SU-DHL-6 (cell line): ENCODE data around the gene MUTYH.
"Not testable (repeated sequence)": the region's sequence is repeated elsewhere in the genome, so short reads cannot be mapped to it uniquely, and the experiment has no call there.

Source experiments
- H2AFZ ChIP-seq: fragments of 200-600 bp; sonication (generic); 2 replicates; pipeline ENCODE4 v1.6.1; 2014; ENCODE audit warnings: low read depth, mild to moderate bottlenecking, moderate library complexity, mixed read lengths, antibody characterized with exemption, low read length; ENCODE audit not compliant: severe bottlenecking
- H3F3A ChIP-seq: fragments of 200-600 bp; shearing (Covaris generic); 2 replicates; pipeline ENCODE4 v1.6.0; 2016; ENCODE audit warnings: antibody characterized with exemption, mild to moderate bottlenecking; ENCODE audit not compliant: insufficient read depth
- H3K27ac ChIP-seq: fragments of 200-600 bp; sonication (generic); 2 replicates; pipeline ENCODE4 v1.5.1; 2016; ENCODE audit warnings: low read depth, mild to moderate bottlenecking, low read length, moderate library complexity, mixed read lengths
- H3K27me3 ChIP-seq: fragments of 200-600 bp; sonication (generic), shearing (Covaris generic); 2 replicates; pipeline ENCODE4 v1.6.0; 2014; ENCODE audit warnings: mild to moderate bottlenecking, low read length
- H3K36me3 ChIP-seq: fragments of 200-600 bp; sonication (generic); 2 replicates; pipeline ENCODE4 v1.6.1; 2014; ENCODE audit warnings: mild to moderate bottlenecking, low read length, mixed read lengths
- H3K4me2 ChIP-seq: fragments of 300-600, 200-600 bp; shearing (Covaris generic), sonication (generic); 2 replicates; pipeline ENCODE4 v1.6.0; 2014; ENCODE audit warnings: low read length, low read depth, mild to moderate bottlenecking; ENCODE audit not compliant: poor library complexity, severe bottlenecking
- H3K4me3 ChIP-seq: fragments of 200-600 bp; sonication (generic); 2 replicates; pipeline ENCODE4 v1.5.1; 2014; ENCODE audit warnings: antibody characterized with exemption, low read length, mild to moderate bottlenecking, mixed read lengths; ENCODE audit not compliant: insufficient read depth, poor library complexity, severe bottlenecking
- H3K79me2 ChIP-seq: fragments of 200-600 bp; sonication (generic); 2 replicates; pipeline ENCODE4 v1.6.1; 2014; ENCODE audit warnings: mild to moderate bottlenecking, low read length, moderate library complexity; ENCODE audit not compliant: insufficient read depth
- H3K9ac ChIP-seq: fragments of 200-600 bp; sonication (generic); 2 replicates; pipeline ENCODE4 v1.7.0; 2014; ENCODE audit warnings: mild to moderate bottlenecking, low read length
- H3K9me2 ChIP-seq: fragments of 200-600 bp; sonication (generic); replicated peaks from 2 replicates; pipeline ENCODE4 v1.6.1; 2014; ENCODE audit warnings: low read length; ENCODE audit not compliant: insufficient read depth
- H3K9me3 ChIP-seq: fragments of 200-600 bp; sonication (generic); 2 replicates; pipeline ENCODE4 v1.6.1; 2014; ENCODE audit warnings: low read length, mixed read lengths; ENCODE audit not compliant: insufficient read depth
- H4K20me1 ChIP-seq: fragments of 200-600 bp; sonication (generic); 2 replicates; pipeline ENCODE4 v1.6.1; 2014; ENCODE audit warnings: low read depth, mild to moderate bottlenecking, antibody characterized with exemption, low read length, moderate library complexity, mixed read lengths
- EZH2phosphoT487 ChIP-seq: fragments of 200-600 bp; sonication (generic), shearing (Covaris generic); conservative IDR thresholded peaks from 2 replicates; pipeline ENCODE4 v1.6.1; 2018; ENCODE audit warnings: mild to moderate bottlenecking, antibody characterized with exemption, low read length, moderate library complexity, mixed read lengths
- TF ChIP-seq, protein P1 (sequence below): fragments of 200-600 bp; sonication (generic); IDR thresholded peaks from one replicate; pipeline ENCODE4 v1.5.1; 2017; ENCODE audit warnings: antibody characterized with exemption, mild to moderate bottlenecking, low read length, moderate library complexity; ENCODE audit not compliant: insufficient read depth, poor library complexity, severe bottlenecking

The MUTYH gene

DNA sequence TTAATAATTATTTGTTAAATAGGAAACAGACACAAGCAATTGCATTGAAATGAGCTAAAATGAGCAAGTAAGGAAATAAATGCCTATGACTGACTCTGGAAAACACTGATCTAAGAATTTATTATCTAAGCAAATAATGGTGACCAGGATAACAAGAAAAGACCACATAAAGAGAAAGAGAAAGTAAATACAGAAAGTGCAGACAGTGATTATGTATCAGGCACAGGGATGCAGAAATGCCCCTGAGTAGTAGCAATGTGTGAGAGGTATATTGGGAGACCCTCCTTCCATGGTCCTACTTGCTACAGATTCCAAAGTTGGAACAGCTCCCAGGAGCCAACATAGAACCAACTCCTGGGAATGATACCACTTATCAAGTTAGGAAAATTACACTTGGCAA, 33.3 kb upstream of the MUTYH start:
- H4K20me1 ChIP-seq: no peaks in the 10 kb centered on the region
- no peak overlapping the region for H3K9ac ChIP-seq
- H3K9me2 ChIP-seq: no peaks in the 10 kb centered on the region
- no peaks in the 10 kb centered on the region for H3F3A ChIP-seq
- no peaks in the 10 kb centered on the region for H3K9me3 ChIP-seq
- H3K27ac ChIP-seq: no peak overlapping the region
- no peak overlapping the region for H2AFZ ChIP-seq
- H3K4me2 ChIP-seq: no peak overlapping the region
- H3K27me3 ChIP-seq: no peaks in the 10 kb centered on the region
- TF ChIP-seq, protein P1, sequence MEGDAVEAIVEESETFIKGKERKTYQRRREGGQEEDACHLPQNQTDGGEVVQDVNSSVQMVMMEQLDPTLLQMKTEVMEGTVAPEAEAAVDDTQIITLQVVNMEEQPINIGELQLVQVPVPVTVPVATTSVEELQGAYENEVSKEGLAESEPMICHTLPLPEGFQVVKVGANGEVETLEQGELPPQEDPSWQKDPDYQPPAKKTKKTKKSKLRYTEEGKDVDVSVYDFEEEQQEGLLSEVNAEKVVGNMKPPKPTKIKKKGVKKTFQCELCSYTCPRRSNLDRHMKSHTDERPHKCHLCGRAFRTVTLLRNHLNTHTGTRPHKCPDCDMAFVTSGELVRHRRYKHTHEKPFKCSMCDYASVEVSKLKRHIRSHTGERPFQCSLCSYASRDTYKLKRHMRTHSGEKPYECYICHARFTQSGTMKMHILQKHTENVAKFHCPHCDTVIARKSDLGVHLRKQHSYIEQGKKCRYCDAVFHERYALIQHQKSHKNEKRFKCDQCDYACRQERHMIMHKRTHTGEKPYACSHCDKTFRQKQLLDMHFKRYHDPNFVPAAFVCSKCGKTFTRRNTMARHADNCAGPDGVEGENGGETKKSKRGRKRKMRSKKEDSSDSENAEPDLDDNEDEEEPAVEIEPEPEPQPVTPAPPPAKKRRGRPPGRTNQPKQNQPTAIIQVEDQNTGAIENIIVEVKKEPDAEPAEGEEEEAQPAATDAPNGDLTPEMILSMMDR: no peak
- no peak for TF ChIP-seq EZH2phosphoT487
- no peaks in the 10 kb centered on the region for H3K36me3 ChIP-seq
- H3K79me2 ChIP-seq: no peaks in the 10 kb centered on the region
- no peak overlapping the region for H3K4me3 ChIP-seq

DNA sequence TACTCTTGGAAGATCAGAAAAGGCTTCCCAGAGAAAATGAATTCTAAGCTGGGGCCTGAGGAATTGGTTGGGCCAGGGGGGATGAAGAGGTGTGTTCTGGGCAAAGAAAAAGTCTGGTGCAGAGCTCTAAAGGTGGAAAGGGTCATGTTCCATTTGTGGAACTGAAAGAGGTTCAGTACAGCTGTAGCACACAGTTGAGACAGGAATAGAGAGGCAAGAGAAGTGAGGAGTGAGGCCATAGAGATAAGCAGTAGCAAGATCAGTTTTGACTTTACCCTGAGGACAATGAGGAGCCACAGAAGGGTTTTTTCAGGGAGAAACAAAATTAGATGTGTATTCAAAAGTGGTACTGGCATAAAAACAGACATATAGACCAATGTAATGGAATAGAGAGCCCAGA, 30.3 kb upstream of the MUTYH start:
- H3K27ac ChIP-seq: no peak overlapping the region
- no peaks in the 10 kb centered on the region for H3K9me3 ChIP-seq
- no peaks in the 10 kb centered on the region for H3K9me2 ChIP-seq
- H4K20me1 ChIP-seq: no peaks in the 10 kb centered on the region
- no peaks in the 10 kb centered on the region for H3K36me3 ChIP-seq
- no peak overlapping the region for H3K4me2 ChIP-seq
- H3F3A ChIP-seq: no peaks in the 10 kb centered on the region
- H3K79me2 ChIP-seq: no peaks in the 10 kb centered on the region
- no peak overlapping the region for H3K4me3 ChIP-seq
- no peak overlapping the region for H3K9ac ChIP-seq
- H3K27me3 ChIP-seq: no peaks in the 10 kb centered on the region
- no peak for TF ChIP-seq EZH2phosphoT487
- TF ChIP-seq, protein P1: no peak
- H2AFZ ChIP-seq: no peak overlapping the region

DNA sequence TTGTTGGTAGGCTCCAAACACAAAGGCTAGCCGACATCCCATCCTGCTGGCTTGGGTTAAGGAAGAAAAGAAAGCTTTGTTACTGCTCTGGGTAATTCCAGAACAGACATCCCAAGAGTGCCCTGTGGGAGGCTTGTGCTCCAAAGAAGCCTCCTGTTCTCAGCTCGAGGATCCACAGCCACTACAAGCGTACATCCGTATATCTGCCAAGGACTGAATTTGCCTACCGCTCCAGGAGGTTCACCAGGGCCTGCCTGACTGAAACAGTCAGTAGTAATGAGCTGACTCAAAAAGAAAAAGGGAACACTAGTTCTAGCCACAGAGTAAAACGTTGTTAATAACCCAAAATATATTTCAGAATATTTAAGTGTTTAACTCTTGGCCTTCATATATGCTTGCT, 24.8 kb upstream of the MUTYH start:
- Histone ChIP-seq H3K79me2 (no peaks in the 10 kb centered on the region), H3K4me2 (no peak overlapping the region), H3K36me3 (no peaks in the 10 kb centered on the region), H3K27me3 (no peaks in the 10 kb centered on the region), H2AFZ (no peak overlapping the region), H3F3A (no peaks in the 10 kb centered on the region), H4K20me1 (no peaks in the 10 kb centered on the region), H3K9me3 (no peaks in the 10 kb centered on the region), H3K9me2 (no peaks in the 10 kb centered on the region), H3K4me3 (no peak overlapping the region), H3K9ac (no peak overlapping the region), H3K27ac (no peak overlapping the region)
- TF ChIP-seq EZH2phosphoT487: no peak
- TF ChIP-seq, protein P1: no peak

- no peak overlapping the region for H3K9ac ChIP-seq
- H3F3A ChIP-seq: no peaks in the 10 kb centered on the region
- no peak overlapping the region for H2AFZ ChIP-seq
- H3K27me3 ChIP-seq: no peaks in the 10 kb centered on the region
- TF ChIP-seq EZH2phosphoT487: no peak
- TF ChIP-seq, protein P1: no peak
- H4K20me1 ChIP-seq: no peaks in the 10 kb centered on the region
- no peak overlapping the region for H3K4me2 ChIP-seq
- H3K79me2 ChIP-seq: no peaks in the 10 kb centered on the region
- no peak overlapping the region for H3K27ac ChIP-seq
- H3K9me2 ChIP-seq: no peaks in the 10 kb centered on the region
- H3K36me3 ChIP-seq: no peaks in the 10 kb centered on the region
- H3K9me3 ChIP-seq: no peaks in the 10 kb centered on the region
- no peak overlapping the region for H3K4me3 ChIP-seq
Measured at GRCh38 chr1:45364294-45364693, 24.1 kb upstream of the MUTYH start.

DNA sequence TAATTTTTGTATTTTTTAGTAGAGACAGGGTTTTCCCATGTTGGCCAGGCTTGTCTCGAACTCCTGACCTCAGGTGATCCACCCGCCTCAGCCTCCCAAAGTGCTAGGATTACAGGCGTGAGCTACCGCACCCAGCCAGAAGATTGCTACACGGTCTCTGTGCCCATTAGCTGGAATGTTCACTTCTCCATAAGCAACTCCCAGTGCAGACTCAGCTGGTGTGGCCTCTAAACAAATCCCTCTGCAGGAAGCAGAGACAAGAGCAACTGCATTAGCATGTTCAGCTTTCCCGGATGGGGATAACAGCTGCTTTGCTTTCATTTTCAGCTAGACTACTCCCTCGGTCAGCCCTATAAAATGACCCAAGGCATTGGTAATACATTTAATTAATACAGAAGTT, 20.7 kb upstream of the MUTYH start:
- H3K36me3 ChIP-seq, H3K9me3 ChIP-seq, H3K79me2 ChIP-seq, H2AFZ ChIP-seq, H3K4me2 ChIP-seq, H3K4me3 ChIP-seq, H3K9me2 ChIP-seq, H3K27ac ChIP-seq, H3K27me3 ChIP-seq, H3F3A ChIP-seq, H3K9ac ChIP-seq, H4K20me1 ChIP-seq: not testable (repeated sequence)
